KBM-7 (cell line): ENCODE data around the gene CELSR1.
A peak's percentile ranks its signal among the peaks of the same experiment; 100 is the strongest.

Experiments used
- DNase-seq: peaks from one replicate; pipeline ENCODE4 v3.0.0-alpha.2; 2015
- in situ Hi-C: fragments of 300-500 bp; cut with MboI; formaldehyde crosslinking; loops from 2 replicates; pipeline ENCODE4 v1.14.3; 2020; ENCODE audit warnings: low sequenced_read_pairs, low pct_unique_long_range_greater_than_20kb, mixed read lengths

The CELSR1 gene

DNA sequence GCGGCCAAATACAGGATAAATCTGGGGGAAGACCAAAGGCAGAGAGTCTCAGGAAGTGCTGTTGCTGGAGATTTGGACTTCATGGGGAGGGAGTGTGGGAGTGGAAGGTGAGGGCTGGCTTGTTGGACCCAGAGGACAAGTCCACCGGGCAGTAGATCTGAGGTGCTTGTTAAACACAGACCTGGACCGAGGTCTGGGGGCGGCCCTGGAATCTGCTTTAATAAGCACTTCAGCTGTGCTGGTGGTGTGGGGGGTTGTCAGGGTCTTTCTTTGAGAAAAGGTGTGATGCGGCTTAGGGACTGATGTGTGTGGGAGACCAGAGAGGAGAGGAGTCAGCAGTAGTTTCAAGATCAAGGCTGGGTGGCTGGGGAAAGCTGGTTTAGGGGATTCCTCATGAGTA lies 197.5 kb downstream of the CELSR1 start:
- DNase-seq = no peak
- in situ Hi-C loops = no loop called here

- in situ Hi-C loops = no loop called here
- DNase-seq = no peak
Measured at GRCh38 chr22:46338636-46339035, 198.8 kb downstream of the CELSR1 start.

GRCh38 chr22:46337870-46338269 lies 199.6 kb downstream of the CELSR1 start:
- no peak for DNase-seq
- in situ Hi-C loops = no loop called here

DNA sequence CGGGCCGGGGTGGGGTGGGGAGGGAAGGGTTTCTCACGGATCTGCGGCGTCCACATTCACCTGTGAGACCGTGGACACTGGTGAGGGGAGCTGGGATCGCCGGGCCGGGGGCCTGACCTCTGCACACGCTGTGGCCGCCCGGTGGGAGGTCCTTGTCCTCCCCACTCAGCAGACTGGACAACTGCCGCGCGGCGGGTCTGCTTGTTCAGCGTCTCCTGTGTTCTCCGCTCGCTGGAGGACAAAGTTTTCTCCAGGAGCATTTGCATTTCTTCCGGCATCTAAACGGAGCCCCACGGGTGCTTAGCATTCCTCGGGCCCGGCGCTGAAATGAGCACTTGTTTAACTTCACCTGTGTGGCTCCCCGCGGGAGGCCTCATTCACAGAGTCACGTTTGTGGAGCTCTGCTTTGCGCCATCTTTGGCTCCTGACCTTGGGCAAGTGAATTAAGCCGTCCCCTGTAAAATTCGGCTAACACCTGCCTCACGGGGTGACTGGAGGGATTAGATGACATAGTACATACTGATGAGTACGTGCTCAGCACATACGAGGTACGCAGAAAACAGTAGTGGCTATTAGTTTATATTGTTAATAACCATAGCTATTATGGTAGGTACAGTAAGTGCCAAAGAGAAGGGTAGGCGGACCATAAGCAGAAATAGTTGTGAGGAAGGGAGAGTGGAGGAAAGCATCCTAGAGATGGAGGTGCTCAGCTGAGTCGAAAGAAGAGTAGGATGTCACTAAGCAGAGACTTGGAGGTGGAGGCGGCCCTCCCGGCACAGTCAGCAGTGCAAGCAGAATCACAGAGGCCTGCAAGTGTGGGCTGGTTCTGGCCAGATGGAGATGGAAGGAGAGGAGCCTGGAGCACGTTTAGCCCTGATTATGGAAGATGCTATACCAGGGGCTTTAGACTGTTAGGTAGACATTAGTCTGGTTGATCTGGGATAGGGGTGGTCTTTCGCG lies 201.0 kb downstream of the CELSR1 start:
- no peak for DNase-seq

DNA sequence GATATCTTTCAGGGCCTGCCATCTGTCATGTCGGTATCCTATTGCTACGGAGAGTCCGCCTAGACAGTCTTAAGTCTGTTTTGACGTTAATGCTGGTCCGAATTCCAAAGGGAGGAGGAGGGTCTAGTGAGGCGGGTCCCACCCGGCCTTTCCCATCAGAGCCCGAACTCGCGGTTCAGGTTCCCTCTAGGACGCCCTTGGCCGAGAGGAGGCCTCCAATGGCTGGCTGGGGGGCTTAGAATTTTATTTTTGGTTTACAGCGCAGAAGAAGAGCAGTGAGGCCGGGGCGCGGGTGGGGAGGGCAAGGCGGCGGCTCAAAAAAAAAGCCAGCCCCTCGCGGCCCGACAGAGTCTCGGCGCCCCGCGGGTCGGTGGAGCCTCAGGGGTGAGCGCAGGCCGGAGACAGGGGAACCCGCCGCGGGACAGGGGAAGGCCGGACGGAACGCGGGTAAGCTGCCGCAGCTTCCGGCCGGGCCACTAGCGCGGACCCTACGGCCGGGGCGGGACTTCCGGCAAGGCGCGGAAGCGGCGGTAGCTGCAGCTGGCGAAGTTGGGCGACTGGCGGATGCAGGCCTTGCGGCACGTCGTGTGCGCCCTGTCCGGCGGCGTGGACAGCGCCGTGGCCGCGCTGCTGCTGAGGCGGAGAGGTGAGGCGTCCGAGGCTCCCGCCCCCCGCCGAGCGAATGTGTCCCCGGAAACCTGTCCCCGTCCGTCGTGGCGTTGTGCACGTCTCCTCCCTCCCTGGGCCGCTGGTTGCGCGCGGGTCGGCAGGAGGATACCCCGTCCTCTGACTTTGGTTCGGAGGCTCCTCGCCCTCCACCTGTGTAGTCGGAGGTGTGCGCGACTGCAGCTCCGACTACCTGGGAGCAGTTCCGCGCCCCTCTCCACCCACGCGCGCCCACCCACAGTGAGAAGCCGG lies 202.0 kb downstream of the CELSR1 start, which contains the start of gene TRMU:
TSS of gene TRMU (plus strand) at position 514 of the 918 bp plus-strand sequence. CDS start at position 565, 51 bp downstream.
- in situ Hi-C loops = no loop called here

More for the DNA sequence above, 201.0 kb downstream of the CELSR1 start:
- in situ Hi-C loops = no loop called here

DNA sequence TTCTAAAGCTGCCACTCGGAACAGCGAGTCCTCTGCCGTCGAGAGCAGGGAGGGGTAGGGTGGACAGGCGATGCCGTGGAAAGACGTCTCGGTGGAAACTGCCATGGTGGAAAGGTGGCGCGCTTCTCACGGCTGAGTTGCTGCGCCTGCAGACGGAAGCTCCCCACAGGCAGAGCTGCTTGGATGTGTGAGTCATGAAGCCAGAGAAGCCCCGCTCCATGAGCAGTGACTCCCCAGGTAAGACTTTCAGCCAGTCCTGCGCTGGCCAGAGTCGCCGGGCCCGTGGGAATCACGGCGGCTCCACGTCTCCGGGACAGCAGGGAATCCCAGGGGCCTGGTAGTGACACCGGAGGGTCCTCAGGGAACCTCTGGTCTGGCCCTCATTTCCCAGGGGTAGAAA lies 205.9 kb downstream of the CELSR1 start:
- in situ Hi-C loops = no loop called here
- DNase-seq = no peak

More for the DNA sequence above, 202.0 kb downstream of the CELSR1 start, which contains the start of gene TRMU:
- peak; percentile 84 for DNase-seq

DNA sequence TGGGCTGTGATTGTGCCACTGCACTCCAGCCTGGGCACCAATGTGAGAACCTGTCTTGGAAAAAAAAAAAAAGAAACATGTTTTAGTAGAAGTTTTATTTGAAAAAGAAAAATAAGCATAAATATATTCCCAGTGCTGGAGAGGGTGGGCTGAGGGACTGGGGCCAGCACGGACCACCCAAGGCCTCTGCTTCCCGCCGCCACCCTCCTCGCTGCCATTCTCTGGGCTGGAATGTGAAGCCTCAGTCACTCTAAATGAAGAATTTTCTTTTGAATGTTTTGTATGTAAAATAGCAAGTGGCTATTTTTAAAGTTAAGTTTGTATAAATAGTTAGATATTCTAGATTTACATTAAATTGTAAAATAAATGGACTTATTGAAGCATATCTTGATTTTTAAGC lies 207.0 kb downstream of the CELSR1 start:
- in situ Hi-C loops = no loop called here

DNA sequence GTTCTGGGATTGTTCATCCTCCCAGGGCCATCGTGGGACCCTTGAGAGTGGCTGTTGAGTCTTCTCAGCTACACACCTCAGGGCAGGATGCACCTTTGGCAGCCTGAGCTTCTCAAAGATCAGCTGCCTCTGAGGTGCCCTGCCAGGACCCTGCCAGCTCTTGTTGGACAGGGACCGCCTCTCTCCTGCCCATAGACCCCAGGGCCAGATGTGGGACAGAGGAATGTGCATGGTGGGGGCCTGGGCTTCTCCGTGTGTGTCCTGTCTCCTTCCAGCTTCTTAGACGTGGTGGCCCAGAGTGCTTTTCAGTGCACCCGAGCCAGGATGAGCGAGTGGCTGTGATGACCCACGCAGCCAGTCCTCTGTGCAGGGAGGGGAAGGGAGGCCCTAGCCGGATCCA lies 207.8 kb downstream of the CELSR1 start:
- in situ Hi-C loops = no loop called here
- DNase-seq = no peak

More for the DNA sequence above, 207.0 kb downstream of the CELSR1 start:
- no peak for DNase-seq

DNA sequence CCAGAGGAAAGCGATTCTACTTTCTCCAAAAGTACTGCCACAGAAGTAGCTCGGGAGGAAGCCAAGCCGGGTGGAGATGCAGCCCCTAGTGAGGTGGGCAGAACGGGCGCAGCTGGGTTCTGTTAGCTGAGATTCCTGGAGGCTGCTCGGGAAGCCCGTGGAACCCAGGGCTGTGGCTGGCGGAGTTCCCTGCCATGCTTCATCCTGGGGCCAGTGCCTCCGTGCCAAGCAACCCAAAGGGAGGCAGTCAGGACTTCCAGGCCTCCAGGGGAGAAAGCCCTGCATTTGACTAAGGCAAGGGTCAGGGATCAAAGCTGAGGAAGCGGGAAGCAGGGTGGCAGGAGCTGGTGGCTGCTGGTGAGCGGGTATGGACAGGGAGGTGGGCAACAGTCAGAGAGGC lies 208.6 kb downstream of the CELSR1 start:
- in situ Hi-C loops = no loop called here
- DNase-seq = no peak

- no peak for DNase-seq
- in situ Hi-C loops = no loop called here
Measured at GRCh38 chr22:46327691-46328465, 209.5 kb downstream of the CELSR1 start.

DNA sequence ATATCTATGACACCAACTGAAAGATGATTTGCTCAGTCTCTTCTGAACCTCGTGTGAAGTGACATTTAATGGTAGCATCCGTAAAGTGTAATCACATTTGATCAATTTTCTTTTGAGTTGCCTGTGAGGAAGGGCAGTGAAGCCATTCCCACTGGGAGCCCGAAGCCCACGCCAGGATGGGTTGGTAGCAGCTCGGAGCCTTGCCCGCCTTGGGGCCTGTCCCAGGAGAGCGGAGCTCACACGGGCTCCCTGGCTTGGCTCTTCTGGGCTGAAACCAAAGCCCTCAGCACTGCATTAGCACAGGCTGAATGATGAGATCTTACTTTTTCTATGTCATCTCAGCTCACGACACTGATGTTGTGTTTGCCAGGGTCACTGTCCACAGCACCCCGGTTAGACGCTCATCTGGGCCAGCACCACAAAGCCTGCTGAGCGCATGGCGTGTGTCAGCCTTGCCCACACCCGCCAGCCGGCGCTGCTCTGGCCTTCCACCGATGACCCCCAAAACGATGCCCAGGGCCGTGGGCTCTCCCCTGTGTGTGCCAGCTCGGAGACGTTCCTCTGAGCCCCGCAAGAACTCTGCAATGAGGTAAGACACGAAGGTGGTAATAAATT lies 211.2 kb downstream of the CELSR1 start:
- no peak for DNase-seq
- in situ Hi-C loops = no loop called here

GRCh38 chr22:46323162-46323561 lies 214.3 kb downstream of the CELSR1 start:
- in situ Hi-C loops = no loop called here
- no peak for DNase-seq

DNA sequence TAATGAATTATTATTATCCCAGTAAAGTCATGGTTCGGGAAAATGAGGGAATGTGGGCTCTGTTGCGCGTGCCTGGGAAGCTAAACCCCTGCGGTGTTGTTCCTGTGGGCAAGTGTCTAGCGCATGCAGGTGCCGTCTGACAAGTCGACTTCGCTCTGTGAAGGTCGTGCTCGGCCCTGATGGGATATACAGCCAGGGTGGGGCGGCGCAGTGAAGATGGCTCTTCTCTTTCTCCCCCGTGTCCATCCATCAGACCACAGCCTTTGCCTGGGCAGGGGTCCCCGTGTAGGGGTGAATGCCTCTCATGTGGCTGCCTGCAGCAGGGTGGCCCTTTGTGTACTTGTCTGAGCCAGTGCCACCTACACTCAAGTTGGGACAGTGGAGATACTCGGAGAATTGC lies 214.7 kb downstream of the CELSR1 start:
- in situ Hi-C loops = no loop called here
- no peak for DNase-seq

GRCh38 chr22:46320716-46321386 lies 216.6 kb downstream of the CELSR1 start:
- no peak for DNase-seq
- in situ Hi-C loops = no loop called here

DNA sequence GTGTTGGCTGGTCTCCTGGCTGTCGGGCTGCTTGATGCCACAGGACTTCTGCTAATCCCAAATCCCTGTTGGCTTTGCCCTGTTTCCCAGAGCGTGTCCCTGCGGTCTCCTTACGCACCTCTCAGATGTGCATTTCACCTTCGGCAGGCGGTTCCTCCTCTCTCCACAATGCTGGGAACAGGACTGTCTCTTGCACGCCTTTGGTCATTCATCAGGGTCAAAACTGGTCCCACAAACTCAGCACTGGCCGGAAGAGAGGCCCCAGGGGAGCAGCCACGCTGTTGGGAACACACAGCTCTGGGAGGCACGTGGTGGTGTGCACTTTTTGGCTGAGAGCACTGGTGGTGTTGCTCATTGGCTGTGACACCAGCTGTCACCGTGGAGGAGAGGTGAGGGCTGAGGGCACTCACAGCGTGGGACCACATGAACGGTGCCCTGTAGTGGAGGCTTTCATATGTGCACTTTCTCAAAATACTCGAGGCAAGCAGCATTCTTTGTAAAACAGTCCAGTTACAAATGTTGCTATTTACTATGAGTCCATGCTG lies 217.2 kb downstream of the CELSR1 start:
- DNase-seq = no peak
- in situ Hi-C loops = no loop called here

- in situ Hi-C loops = no loop called here
- no peak for DNase-seq
Measured at GRCh38 chr22:46319319-46319718, 218.1 kb downstream of the CELSR1 start.

DNA sequence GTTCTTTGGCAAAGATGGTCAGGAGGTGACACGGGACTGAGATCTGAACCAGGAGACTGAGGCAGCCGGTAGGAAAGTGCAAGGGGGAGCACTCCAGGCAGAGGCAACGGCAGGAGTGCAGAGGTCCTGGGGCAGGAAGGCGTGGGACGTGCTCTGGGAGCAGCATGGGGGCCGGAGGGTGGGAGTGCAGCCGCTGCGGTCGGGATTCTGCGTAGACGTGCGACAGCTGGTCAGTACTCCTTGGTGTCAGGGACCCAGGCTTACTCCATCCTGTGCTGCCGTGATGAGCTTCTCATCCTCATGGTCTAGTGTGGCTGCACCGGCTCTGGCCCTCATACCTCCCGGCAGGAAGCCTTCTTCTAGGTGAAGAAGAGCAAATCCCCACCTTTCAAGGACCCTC lies 218.8 kb downstream of the CELSR1 start:
- no peak for DNase-seq
- in situ Hi-C loops = no loop called here

- in situ Hi-C loops = no loop called here
- no peak for DNase-seq
Measured at GRCh38 chr22:46317646-46318045, 219.8 kb downstream of the CELSR1 start.
